Central memory CD8-positive, alpha-beta T cell (primary cell): ENCODE measurements around the gene PCNX2.

ENCODE experiments used
- ATAC-seq: fragments of 150-1000 bp; cut with Tn5 transposase; replicated peaks from 2 replicates; pipeline ENCODE4 v1.10.0; 2022; ENCODE audit warnings: mild to moderate bottlenecking, moderate FRiP score, moderate number of reproducible peaks; ENCODE audit not compliant: poor library complexity, severe bottlenecking; ENCODE audit errors: extremely low read depth
- DNase-seq, 2 donors: peaks; one replicate each; pipeline ENCODE4 v3.0.0; 2021; ENCODE audit warnings: low spot score in 2 of 2
- H3K27ac Mint-ChIP-seq: one replicate; pipeline ENCODE4 v1.8.0; 2022; ENCODE audit warnings: low read depth, mild to moderate bottlenecking, moderate library complexity, mixed read lengths
- H3K27me3 Mint-ChIP-seq: one replicate; pipeline ENCODE4 v1.8.0; 2022; ENCODE audit warnings: mixed read lengths
- H3K36me3 Mint-ChIP-seq: one replicate; pipeline ENCODE4 v1.8.0; 2022; ENCODE audit warnings: mild to moderate bottlenecking, moderate library complexity, mixed read lengths; ENCODE audit not compliant: insufficient read depth
- H3K4me1 Mint-ChIP-seq: one replicate; pipeline ENCODE4 v1.8.0; 2022; ENCODE audit warnings: mixed read lengths
- H3K4me3 Mint-ChIP-seq: one replicate; pipeline ENCODE4 v1.8.0; 2022; ENCODE audit warnings: mild to moderate bottlenecking, moderate library complexity, mixed read lengths
- H3K9me3 Mint-ChIP-seq: one replicate; pipeline ENCODE4 v1.8.0; 2022; ENCODE audit warnings: mixed read lengths

The PCNX2 gene

DNA sequence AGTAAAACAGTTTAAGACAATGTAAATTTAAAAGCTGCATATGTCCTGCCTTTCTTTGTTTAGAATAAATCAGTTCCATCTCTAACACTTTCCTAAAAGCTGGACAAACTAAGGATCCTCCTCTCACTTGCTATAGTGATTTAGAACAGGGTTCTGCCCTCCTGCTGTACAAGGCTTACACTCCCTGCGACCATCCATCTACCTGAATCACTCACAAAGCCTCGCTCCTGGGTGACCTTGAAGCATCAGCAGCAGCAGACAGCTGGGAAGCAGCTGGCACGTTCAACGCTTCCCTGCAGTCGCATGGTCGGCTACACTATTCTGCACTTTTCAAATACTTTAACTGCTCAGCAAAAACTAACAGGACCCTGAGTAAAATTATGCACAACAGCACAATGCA, 217.1 kb downstream of the PCNX2 start:
- DNase-seq (no peak), ATAC-seq (no peak)
- peaks cover 7% of the 10 kb centered on the region for H3K36me3 Mint-ChIP-seq
- no peaks in the 10 kb centered on the region for H3K4me1 Mint-ChIP-seq
- H3K4me3 Mint-ChIP-seq = no peak overlapping the region
- H3K27ac Mint-ChIP-seq = no peak overlapping the region
- no peaks in the 10 kb centered on the region for H3K9me3 Mint-ChIP-seq
- no peaks in the 10 kb centered on the region for H3K27me3 Mint-ChIP-seq

DNA sequence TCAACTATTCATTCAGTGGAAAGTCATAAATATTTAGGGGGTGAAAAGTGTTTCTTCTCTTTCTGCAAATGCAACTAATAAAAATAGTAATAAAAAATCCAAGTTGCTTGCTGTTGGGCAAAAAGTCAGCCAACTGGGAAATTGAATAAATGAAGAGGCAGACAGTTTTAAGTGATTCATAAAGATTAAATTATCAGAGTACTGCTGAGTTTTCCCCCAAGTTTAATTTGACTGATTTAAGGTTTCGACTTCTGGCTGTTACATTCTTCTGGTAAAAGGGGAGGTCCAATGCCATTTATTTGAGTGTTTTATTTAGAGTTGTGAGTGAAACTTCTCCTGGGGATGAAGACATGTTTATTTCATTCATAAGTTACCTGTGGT, 219.6 kb downstream of the PCNX2 start:
- Mint-ChIP-seq H3K27ac (no peak overlapping the region), H3K27me3 (no peaks in the 10 kb centered on the region), H3K9me3 (no peaks in the 10 kb centered on the region), H3K4me1 (no peaks in the 10 kb centered on the region), H3K36me3 (peaks cover 2% of the 10 kb centered on the region), H3K4me3 (no peak overlapping the region)
- DNase-seq (no peak), ATAC-seq (no peak)

DNA sequence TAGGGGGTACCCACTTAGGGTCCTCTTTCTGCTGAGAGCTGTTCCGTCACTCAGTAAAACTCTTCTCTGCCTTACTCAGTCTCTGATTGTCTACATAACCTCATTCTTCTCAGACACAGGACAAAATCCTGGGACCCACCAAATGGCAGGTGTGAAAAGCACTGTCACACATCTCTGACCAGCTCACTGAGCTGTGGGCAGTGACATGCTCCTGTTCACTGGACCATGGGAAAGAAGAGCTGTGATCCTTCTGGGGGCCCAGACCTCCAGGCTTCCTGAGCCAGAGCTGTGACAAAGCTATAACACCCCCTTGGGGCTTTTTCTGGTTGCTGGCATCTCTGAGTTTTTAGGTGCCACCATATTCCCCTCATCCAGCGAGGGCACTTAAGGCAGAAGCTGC, 229.4 kb downstream of the PCNX2 start:
- no peaks in the 10 kb centered on the region for H3K9me3 Mint-ChIP-seq
- H3K36me3 Mint-ChIP-seq = peaks cover 8% of the 10 kb centered on the region
- H3K27me3 Mint-ChIP-seq = no peaks in the 10 kb centered on the region
- H3K27ac Mint-ChIP-seq = no peak overlapping the region
- ATAC-seq = no peak
- no peak overlapping the region for H3K4me3 Mint-ChIP-seq
- H3K4me1 Mint-ChIP-seq = peaks cover 6% of the 10 kb centered on the region
- DNase-seq = no peak

DNA sequence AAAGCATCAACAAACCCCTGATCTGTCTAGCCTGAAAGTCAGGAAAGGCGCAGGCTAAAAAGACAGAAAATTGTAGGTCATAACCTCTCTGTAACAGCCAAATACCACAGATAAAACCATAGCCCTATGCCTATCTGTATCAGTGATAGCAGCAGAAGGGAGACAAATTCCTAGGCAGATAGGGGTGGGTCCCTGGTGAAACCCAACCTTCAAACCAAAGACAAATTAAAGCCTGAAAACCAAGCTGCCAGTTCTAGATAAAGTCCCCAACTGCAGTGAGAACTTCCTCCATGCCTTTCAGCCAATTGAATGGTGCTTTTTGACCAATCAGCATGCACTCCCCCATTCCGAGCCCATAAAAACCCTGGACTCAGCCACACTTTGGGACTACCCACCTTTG, 229.8 kb downstream of the PCNX2 start:
- Mint-ChIP-seq H3K27ac (no peak overlapping the region), H3K4me1 (peaks cover 6% of the 10 kb centered on the region), H3K27me3 (no peaks in the 10 kb centered on the region), H3K36me3 (peaks cover 8% of the 10 kb centered on the region), H3K4me3 (no peak overlapping the region), H3K9me3 (no peaks in the 10 kb centered on the region)
- ATAC-seq = no peak
- no peak for DNase-seq

- no peaks in the 10 kb centered on the region for H3K9me3 Mint-ChIP-seq
- H3K4me1 Mint-ChIP-seq = peaks cover 6% of the 10 kb centered on the region
- H3K27ac Mint-ChIP-seq = no peak overlapping the region
- H3K36me3 Mint-ChIP-seq = peaks cover 8% of the 10 kb centered on the region
- DNase-seq (no peak), ATAC-seq (no peak)
- no peak overlapping the region for H3K4me3 Mint-ChIP-seq
- no peaks in the 10 kb centered on the region for H3K27me3 Mint-ChIP-seq
Observed at GRCh38 chr1:233064988-233065387, 230.5 kb downstream of the PCNX2 start.

DNA sequence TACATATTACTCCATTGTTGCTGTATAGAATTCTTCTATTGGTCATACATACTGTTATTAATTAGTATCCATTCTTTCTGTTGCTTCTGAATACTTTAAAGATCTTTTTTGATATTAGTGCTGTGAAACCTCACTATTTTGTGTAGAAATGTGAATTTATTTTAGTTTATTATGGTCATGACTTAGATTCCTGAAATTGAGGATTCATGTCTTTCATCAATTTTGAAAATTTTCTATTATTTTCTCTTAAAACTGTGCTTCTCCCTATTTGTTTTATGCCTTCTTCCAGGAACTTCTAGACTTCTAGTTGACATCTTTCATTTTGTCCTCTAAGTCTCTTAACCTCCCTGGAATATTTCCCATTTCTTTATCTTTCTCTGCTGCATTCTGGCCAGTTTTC, 232.1 kb downstream of the PCNX2 start:
- Mint-ChIP-seq H3K27ac (no peak overlapping the region), H3K36me3 (peaks cover 11% of the 10 kb centered on the region), H3K27me3 (no peaks in the 10 kb centered on the region), H3K4me1 (peaks cover 6% of the 10 kb centered on the region), H3K4me3 (no peak overlapping the region), H3K9me3 (no peaks in the 10 kb centered on the region)
- DNase-seq (no peak), ATAC-seq (no peak)

DNA sequence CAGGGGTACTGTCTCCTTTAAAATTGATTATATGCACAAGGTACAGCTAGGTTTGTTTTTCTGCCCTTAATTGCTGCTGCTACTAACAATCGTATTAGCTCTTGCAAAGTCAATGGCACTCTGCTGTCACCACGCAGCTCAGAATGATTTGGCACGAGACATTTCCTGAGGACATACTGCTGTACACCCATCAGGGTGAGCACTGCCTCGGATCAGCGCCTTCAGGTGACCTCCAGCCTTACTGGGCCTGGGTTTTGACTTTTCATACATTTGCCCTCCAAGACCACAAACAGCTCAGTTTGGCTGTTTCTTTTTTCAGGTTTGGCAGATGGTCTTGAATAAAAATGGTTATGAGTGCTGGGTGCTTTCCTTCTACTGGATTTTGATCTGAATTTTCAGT, 234.3 kb downstream of the PCNX2 start:
- H3K27me3 Mint-ChIP-seq = no peaks in the 10 kb centered on the region
- H3K36me3 Mint-ChIP-seq = peaks cover 9% of the 10 kb centered on the region

GRCh38 chr1:233060461-233060994, 235.0 kb downstream of the PCNX2 start:
- Mint-ChIP-seq H3K4me3 (no peak overlapping the region), H3K36me3 (peaks cover 9% of the 10 kb centered on the region), H3K27me3 (no peaks in the 10 kb centered on the region), H3K4me1 (no peaks in the 10 kb centered on the region), H3K9me3 (no peaks in the 10 kb centered on the region), H3K27ac (no peak overlapping the region)
- ATAC-seq = no peak
- DNase-seq = no peak

More for the DNA sequence above, 234.3 kb downstream of the PCNX2 start:
- Mint-ChIP-seq H3K9me3 (no peaks in the 10 kb centered on the region), H3K4me3 (no peak overlapping the region), H3K4me1 (no peaks in the 10 kb centered on the region), H3K27ac (no peak overlapping the region)
- ATAC-seq (no peak), DNase-seq (no peak)

- no peak overlapping the region for H3K27ac Mint-ChIP-seq
- ATAC-seq = no peak
- no peak overlapping the region for H3K4me3 Mint-ChIP-seq
- no peaks in the 10 kb centered on the region for H3K27me3 Mint-ChIP-seq
- no peaks in the 10 kb centered on the region for H3K9me3 Mint-ChIP-seq
- no peaks in the 10 kb centered on the region for H3K4me1 Mint-ChIP-seq
- DNase-seq = no peak
- peaks cover 8% of the 10 kb centered on the region for H3K36me3 Mint-ChIP-seq
Observed at GRCh38 chr1:233057836-233058235, 237.7 kb downstream of the PCNX2 start.

DNA sequence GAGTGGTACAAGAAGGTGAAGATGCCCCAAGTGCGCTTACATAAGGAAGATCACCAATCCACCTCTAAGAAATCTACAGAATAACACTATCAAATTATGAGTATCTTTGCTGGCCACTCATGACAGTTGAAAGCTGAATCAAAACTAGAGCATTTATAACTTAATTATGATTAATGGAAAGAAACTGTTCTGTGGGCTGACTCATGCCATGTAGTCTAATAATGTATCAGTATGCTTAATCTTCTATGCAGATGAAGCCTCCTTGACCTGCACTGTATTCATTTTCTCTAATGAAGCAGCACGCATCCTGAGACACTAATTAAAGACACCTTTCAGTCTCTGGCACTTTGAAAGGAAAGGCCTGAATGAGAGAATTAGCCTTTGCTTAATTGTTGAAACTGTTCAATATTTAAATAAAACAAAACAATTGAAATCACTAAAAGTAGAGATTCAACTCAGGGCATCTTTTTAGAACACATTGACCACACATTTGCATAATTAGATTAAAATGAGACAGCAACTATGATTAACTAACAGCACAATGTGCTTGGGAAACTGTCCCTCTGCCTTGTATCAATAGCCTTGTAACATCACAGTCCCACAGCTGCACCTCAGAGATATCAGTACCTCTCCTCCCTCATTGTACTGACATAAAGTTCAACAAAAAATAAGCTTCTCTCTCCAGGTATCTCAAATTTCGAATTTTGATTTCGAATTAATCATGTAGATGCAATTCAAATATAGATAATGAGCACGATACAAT, 239.5 kb downstream of the PCNX2 start:
- DNase-seq = no peak
- Mint-ChIP-seq H3K36me3 (peaks cover 7% of the 10 kb centered on the region), H3K4me3 (no peak overlapping the region), H3K9me3 (no peaks in the 10 kb centered on the region), H3K27me3 (no peaks in the 10 kb centered on the region), H3K4me1 (no peaks in the 10 kb centered on the region), H3K27ac (no peak overlapping the region)
- no peak for ATAC-seq

DNA sequence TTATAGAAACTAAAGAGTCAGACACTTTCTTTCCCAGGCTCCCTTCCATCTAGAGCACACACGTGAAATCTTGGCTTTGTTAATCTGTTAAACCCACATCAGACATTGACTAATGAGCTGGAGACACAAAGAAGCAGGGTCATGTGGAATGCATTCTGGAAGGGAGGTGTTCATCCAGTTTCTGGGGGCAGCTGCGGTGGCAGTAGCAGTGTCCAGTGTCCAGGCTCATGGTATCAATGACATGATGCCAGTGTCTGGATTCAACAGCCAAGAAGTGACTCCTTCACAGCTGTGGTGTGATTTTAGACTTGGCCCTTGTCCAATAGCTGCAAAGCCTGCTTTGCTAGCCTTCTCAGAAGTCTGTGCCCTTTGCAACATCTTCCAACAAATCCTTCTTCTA, 249.9 kb downstream of the PCNX2 start:
- Mint-ChIP-seq H3K4me3 (no peak overlapping the region), H3K27ac (no peak overlapping the region), H3K4me1 (peaks cover 13% of the 10 kb centered on the region), H3K9me3 (no peaks in the 10 kb centered on the region), H3K36me3 (peaks cover 5% of the 10 kb centered on the region), H3K27me3 (no peaks in the 10 kb centered on the region)
- DNase-seq (no peak), ATAC-seq (no peak)

DNA sequence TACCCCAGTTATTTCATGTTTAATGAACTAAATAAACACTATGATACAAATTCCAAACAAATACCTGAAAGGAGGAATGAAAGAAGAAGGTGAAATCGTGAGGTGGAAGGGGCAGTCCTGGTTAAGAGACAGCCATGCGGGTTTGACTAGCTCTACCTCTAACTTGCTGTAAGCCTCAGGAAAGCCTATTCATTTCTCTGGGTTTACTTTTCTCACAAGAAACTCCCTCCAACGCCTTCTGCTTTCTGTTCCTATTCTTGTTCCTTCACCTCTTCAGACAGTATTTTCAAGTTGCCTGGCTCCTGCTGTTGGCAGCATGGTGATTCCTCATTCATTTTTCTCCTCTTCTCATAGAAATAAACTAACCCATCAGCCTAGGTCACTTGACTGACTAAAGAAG, 252.7 kb downstream of the PCNX2 start:
- DNase-seq (no peak), ATAC-seq (no peak)
- H3K27me3 Mint-ChIP-seq = no peaks in the 10 kb centered on the region
- no peak overlapping the region for H3K27ac Mint-ChIP-seq
- no peak overlapping the region for H3K4me3 Mint-ChIP-seq
- no peaks in the 10 kb centered on the region for H3K9me3 Mint-ChIP-seq
- H3K36me3 Mint-ChIP-seq = peaks cover 6% of the 10 kb centered on the region
- H3K4me1 Mint-ChIP-seq = no peaks in the 10 kb centered on the region

- Mint-ChIP-seq H3K4me3 (no peak overlapping the region), H3K4me1 (no peaks in the 10 kb centered on the region), H3K27ac (no peak overlapping the region), H3K9me3 (no peaks in the 10 kb centered on the region), H3K36me3 (peaks cover 10% of the 10 kb centered on the region), H3K27me3 (no peaks in the 10 kb centered on the region)
- DNase-seq (no peak), ATAC-seq (no peak)
Observed at GRCh38 chr1:233040494-233040893, 255.0 kb downstream of the PCNX2 start.
